HEK293 (cell line): ENCODE data around the gene SMIM32.
A peak's percentile ranks its signal among the peaks of the same experiment; 100 is the strongest.

Experiments
- CTCF ChIA-PET: fragments of 350-600 bp; formaldehyde crosslinking; extraction: SDS; loops from one replicate; lab custom pipeline; 2021; ENCODE audit warnings: antibody characterized with exemption; lab: Yijun Ruan, JAX
- POLR2A ChIA-PET: fragments of 300-600 bp; formaldehyde crosslinking; extraction: SDS; loops from one replicate; lab custom pipeline; 2020; ENCODE audit warnings: antibody characterized with exemption, inconsistent platforms; lab: Yijun Ruan, JAX
- H3K27ac ChIP-seq: fragments of 200-500 bp; sonication (Bioruptor generic); 2 replicates; pipeline ENCODE4 v1.5.1; 2014; ENCODE audit warnings: low read depth, low read length, control low read depth, inconsistent platforms; ENCODE audit errors: extremely low read depth
- H3K36me3 ChIP-seq, 2 experiments: fragments of 200-500 bp in 1 of 2; sonication (Bioruptor generic) in 1 of 2; 1 replicate in 1 of 2; 2 replicates in 1 of 2; pipeline ENCODE4 v1.5.1; 2014 to 2017; ENCODE audit warnings: inconsistent platforms in 2 of 2, low read length in 2 of 2; ENCODE audit not compliant: control insufficient read depth in 2 of 2, insufficient read depth in 1 of 2
- H3K4me1 ChIP-seq: fragments of 200-500 bp; sonication (Bioruptor generic); 2 replicates; pipeline ENCODE4 v1.5.1; 2014; ENCODE audit warnings: mild to moderate bottlenecking, low read length, inconsistent platforms; ENCODE audit not compliant: control insufficient read depth, insufficient read depth
- H3K4me3 ChIP-seq: 2 replicates; pipeline ENCODE4 v1.5.1; 2011; ENCODE audit warnings: low read depth, mild to moderate bottlenecking, control low read depth, low read length, moderate library complexity
- H3K9me3 ChIP-seq: fragments of 200-500 bp; sonication (Bioruptor generic); 2 replicates; pipeline ENCODE4 v1.5.1; 2014; ENCODE audit warnings: low read depth, low read length, inconsistent platforms; ENCODE audit not compliant: control insufficient read depth, insufficient read depth
- FEZF1 ChIP-seq: fragments of 450-650 bp; formaldehyde crosslinking; IDR thresholded peaks from 2 replicates; pipeline ENCODE4 v1.5.1; 2016; ENCODE audit warnings: missing biosample characterization, missing genetic modification characterization
- GLIS1 ChIP-seq: fragments of 450-650 bp; formaldehyde crosslinking; IDR thresholded peaks from 2 replicates; pipeline ENCODE4 v1.5.1; 2016; ENCODE audit warnings: missing biosample characterization, missing genetic modification characterization
- GLIS2 ChIP-seq: fragments of 450-650 bp; formaldehyde crosslinking; IDR thresholded peaks from 2 replicates; pipeline ENCODE4 v1.5.1; 2016; ENCODE audit warnings: missing biosample characterization, missing genetic modification characterization
- HOXC10 ChIP-seq: sonication (generic); formaldehyde crosslinking; IDR thresholded peaks from 2 replicates; pipeline ENCODE4 v1.8.1; 2023; ENCODE audit warnings: mild to moderate bottlenecking, missing genetic modification reagents
- RBAK ChIP-seq: fragments of 450-650 bp; formaldehyde crosslinking; IDR thresholded peaks from 2 replicates; pipeline ENCODE4 v1.5.1; 2016; ENCODE audit warnings: missing biosample characterization, missing genetic modification characterization
- SP7 ChIP-seq: fragments of 450-650 bp; formaldehyde crosslinking; IDR thresholded peaks from 2 replicates; pipeline ENCODE4 v1.5.1; 2016; ENCODE audit warnings: missing biosample characterization, missing genetic modification characterization
- ZFHX2 ChIP-seq: fragments of 450-650 bp; formaldehyde crosslinking; conservative IDR thresholded peaks from 2 replicates; pipeline ENCODE4 v1.5.1; 2016; ENCODE audit warnings: missing biosample characterization, missing genetic modification characterization
- ZFP3 ChIP-seq: fragments of 450-650 bp; formaldehyde crosslinking; IDR thresholded peaks from 2 replicates; pipeline ENCODE4 v1.5.1; 2016; ENCODE audit warnings: low read depth, missing biosample characterization, missing genetic modification characterization
- ZIC2 ChIP-seq: fragments of 450-650 bp; formaldehyde crosslinking; IDR thresholded peaks from 2 replicates; pipeline ENCODE4 v1.5.1; 2016; ENCODE audit warnings: missing biosample characterization, missing genetic modification characterization
- ZNF221 ChIP-seq: fragments of 450-650 bp; formaldehyde crosslinking; IDR thresholded peaks from 2 replicates; pipeline ENCODE4 v1.5.1; 2017; ENCODE audit warnings: missing biosample characterization, missing genetic modification characterization, borderline replicate concordance
- ZNF266 ChIP-seq: fragments of 450-650 bp; formaldehyde crosslinking; IDR thresholded peaks from 2 replicates; pipeline ENCODE4 v1.5.1; 2016; ENCODE audit warnings: missing biosample characterization, missing genetic modification characterization, low read depth
- ZNF529 ChIP-seq: fragments of 450-650 bp; formaldehyde crosslinking; IDR thresholded peaks from 2 replicates; pipeline ENCODE4 v1.5.1; 2017; ENCODE audit warnings: missing genetic modification characterization, missing biosample characterization; ENCODE audit not compliant: insufficient replicate concordance
- ZNF561 ChIP-seq: fragments of 450-650 bp; IDR thresholded peaks from 2 replicates; pipeline ENCODE4 v1.5.1; 2018; ENCODE audit warnings: missing biosample characterization, missing genetic modification characterization, borderline replicate concordance
- ZNF600 ChIP-seq: fragments of 450-650 bp; formaldehyde crosslinking; IDR thresholded peaks from 2 replicates; pipeline ENCODE4 v1.5.1; 2016; ENCODE audit warnings: missing biosample characterization, missing genetic modification characterization
- ZNF624 ChIP-seq: fragments of 450-650 bp; formaldehyde crosslinking; IDR thresholded peaks from 2 replicates; pipeline ENCODE4 v1.5.1; 2017; ENCODE audit warnings: missing biosample characterization, missing genetic modification characterization
- ZNF791 ChIP-seq: fragments of 450-650 bp; formaldehyde crosslinking; IDR thresholded peaks from 2 replicates; pipeline ENCODE4 v1.5.1; 2016; ENCODE audit warnings: missing biosample characterization, missing genetic modification characterization
- ZNF843 ChIP-seq: fragments of 450-650 bp; formaldehyde crosslinking; IDR thresholded peaks from 2 replicates; pipeline ENCODE4 v1.5.1; 2016; ENCODE audit warnings: missing biosample characterization, missing genetic modification characterization
- TF ChIP-seq, protein P1 (sequence below): fragments of 450-650 bp; formaldehyde crosslinking; optimal IDR thresholded peaks from 2 replicates; pipeline ENCODE3; 2016; ENCODE audit warnings: missing biosample characterization, mild to moderate bottlenecking, missing genetic modification characterization
- TF ChIP-seq, protein P2 (sequence below): fragments of 450-650 bp; formaldehyde crosslinking; IDR thresholded peaks from 2 replicates; pipeline ENCODE4 v1.5.1; 2016; ENCODE audit warnings: missing biosample characterization, missing genetic modification characterization, low read depth
- TF ChIP-seq, protein P3 (sequence below): fragments of 450-650 bp; formaldehyde crosslinking; IDR thresholded peaks from 2 replicates; pipeline ENCODE4 v1.5.1; 2016; ENCODE audit warnings: missing biosample characterization, missing genetic modification characterization
- TF ChIP-seq, protein P4 (sequence below): fragments of 450-650 bp; formaldehyde crosslinking; IDR thresholded peaks from 2 replicates; pipeline ENCODE4 v1.5.1; 2016; ENCODE audit warnings: missing biosample characterization, missing genetic modification characterization
- TF ChIP-seq, protein P5 (sequence below): fragments of 450-650 bp; formaldehyde crosslinking; IDR thresholded peaks from 2 replicates; pipeline ENCODE4 v1.5.1; 2017; ENCODE audit warnings: missing biosample characterization, missing genetic modification characterization
- TF ChIP-seq, protein P6 (sequence below): fragments of 450-650 bp; formaldehyde crosslinking; IDR thresholded peaks from 2 replicates; pipeline ENCODE4 v1.5.1; 2016; ENCODE audit warnings: missing biosample characterization, missing genetic modification characterization

SMIM32 gene

DNA sequence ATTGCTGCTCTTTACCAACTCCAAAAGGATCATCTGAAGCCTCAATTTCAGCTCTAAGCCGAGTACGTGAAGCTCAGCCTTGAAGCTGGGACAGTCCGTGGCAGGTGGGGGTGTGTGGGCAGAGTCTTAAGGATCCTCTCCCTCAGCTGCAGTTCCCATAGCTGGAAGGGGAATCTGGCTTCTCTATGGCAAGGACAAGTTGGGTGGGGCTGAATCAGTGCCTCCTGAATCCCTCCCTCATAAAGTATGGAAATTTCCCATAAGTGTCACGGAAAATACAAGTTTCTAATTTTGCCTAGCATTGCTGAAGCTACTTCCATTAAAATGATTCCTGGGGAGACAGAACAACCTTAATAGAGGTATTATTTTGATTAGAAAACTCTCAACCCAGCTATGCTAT lies 47.9 kb upstream of the SMIM32 start:
- no peaks in the 10 kb centered on the region for H3K4me1 ChIP-seq
- no peak overlapping the region for H3K27ac ChIP-seq
- POLR2A ChIA-PET: no interaction called here
- TF ChIP-seq, protein P1, sequence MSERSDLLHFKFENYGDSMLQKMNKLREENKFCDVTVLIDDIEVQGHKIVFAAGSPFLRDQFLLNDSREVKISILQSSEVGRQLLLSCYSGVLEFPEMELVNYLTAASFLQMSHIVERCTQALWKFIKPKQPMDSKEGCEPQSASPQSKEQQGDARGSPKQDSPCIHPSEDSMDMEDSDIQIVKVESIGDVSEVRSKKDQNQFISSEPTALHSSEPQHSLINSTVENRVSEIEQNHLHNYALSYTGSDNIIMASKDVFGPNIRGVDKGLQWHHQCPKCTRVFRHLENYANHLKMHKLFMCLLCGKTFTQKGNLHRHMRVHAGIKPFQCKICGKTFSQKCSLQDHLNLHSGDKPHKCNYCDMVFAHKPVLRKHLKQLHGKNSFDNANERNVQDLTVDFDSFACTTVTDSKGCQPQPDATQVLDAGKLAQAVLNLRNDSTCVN (tag by site-specific recombination): no peak
- TF ChIP-seq, protein P2, sequence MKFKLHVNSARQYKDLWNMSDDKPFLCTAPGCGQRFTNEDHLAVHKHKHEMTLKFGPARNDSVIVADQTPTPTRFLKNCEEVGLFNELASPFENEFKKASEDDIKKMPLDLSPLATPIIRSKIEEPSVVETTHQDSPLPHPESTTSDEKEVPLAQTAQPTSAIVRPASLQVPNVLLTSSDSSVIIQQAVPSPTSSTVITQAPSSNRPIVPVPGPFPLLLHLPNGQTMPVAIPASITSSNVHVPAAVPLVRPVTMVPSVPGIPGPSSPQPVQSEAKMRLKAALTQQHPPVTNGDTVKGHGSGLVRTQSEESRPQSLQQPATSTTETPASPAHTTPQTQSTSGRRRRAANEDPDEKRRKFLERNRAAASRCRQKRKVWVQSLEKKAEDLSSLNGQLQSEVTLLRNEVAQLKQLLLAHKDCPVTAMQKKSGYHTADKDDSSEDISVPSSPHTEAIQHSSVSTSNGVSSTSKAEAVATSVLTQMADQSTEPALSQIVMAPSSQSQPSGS: no peak
- TF ChIP-seq, all 188 proteins: peak for 0
- CTCF ChIA-PET: interaction anchor here (0.5 to 3.4 kb wide), 3 partner anchors 9 to 462 kb away, joined by 3 to 24 read pairs (median 3); no protein-coding TSS in a partner anchor
- Histone ChIP-seq H3K4me3 (no peak overlapping the region), H3K36me3 (no peaks in the 10 kb centered on the region), H3K9me3 (no peaks in the 10 kb centered on the region)

DNA sequence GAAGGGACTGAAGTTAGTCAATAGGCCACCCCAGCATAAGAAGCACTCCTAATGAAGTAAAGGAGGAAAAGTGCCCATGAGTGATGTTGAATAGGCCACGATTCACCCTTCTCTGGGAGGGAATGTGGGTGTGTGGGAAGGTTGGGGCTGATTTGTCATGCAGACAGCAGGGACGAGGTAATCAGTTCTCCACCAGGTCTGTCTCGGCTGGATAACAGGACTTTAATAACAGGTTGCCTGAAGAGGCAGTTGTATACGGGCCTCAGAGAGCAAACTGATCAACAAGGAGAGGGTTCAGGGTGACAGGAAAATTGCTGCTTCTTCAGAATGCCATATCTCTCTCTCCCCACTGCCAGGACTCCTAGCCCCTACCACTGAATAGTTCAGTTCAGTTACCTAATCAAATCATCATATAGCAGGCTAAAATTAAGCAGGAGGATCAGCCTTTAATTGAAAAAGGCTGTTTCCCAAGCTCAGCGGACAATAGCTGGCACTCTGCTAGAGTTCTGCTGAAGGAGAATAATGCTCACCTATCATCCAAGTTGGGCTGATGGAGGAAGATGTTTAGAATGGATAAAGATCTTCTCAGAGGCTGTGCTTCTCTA lies 43.6 kb upstream of the SMIM32 start:
- H3K4me3 ChIP-seq: no peak overlapping the region
- H3K4me1 ChIP-seq: no peaks in the 10 kb centered on the region
- POLR2A ChIA-PET: no interaction called here
- CTCF ChIA-PET: interaction anchor here (0.7 to 1.2 kb wide), 2 partner anchors 13 to 62 kb away, joined by 3 to 4 read pairs; no protein-coding TSS in a partner anchor
- TF ChIP-seq HOXC10 (CRISPR knock-in tag) (no peak), ZNF624 (tag by site-specific recombination) (no peak), ZNF791 (tag by site-specific recombination) (no peak), ZNF600 (tag by site-specific recombination) (peak; percentile 83), ZFHX2 (peak; percentile 49), ZFP3 (tag by site-specific recombination) (no peak), ZNF561 (tag by site-specific recombination) (no peak), SP7 (tag by site-specific recombination) (peak; percentile 97), ZNF266 (tag by site-specific recombination) (no peak), ZNF221 (tag by site-specific recombination) (no peak), ZIC2 (tag by site-specific recombination) (no peak), GLIS2 (tag by site-specific recombination) (no peak), GLIS1 (tag by site-specific recombination) (no peak), FEZF1 (tag by site-specific recombination) (no peak), RBAK (no peak), ZNF529 (tag by site-specific recombination) (no peak), ZNF843 (tag by site-specific recombination) (no peak)
- TF ChIP-seq, protein P3, sequence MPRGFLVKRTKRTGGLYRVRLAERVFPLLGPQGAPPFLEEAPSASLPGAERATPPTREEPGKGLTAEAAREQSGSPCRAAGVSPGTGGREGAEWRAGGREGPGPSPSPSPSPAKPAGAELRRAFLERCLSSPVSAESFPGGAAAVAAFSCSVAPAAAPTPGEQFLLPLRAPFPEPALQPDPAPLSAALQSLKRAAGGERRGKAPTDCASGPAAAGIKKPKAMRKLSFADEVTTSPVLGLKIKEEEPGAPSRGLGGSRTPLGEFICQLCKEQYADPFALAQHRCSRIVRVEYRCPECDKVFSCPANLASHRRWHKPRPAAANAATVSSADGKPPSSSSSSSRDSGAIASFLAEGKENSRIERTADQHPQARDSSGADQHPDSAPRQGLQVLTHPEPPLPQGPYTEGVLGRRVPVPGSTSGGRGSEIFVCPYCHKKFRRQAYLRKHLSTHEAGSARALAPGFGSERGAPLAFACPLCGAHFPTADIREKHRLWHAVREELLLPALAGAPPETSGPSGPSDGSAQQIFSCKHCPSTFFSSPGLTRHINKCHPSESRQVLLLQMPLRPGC (tag by site-specific recombination): no peak
- TF ChIP-seq, protein P4, sequence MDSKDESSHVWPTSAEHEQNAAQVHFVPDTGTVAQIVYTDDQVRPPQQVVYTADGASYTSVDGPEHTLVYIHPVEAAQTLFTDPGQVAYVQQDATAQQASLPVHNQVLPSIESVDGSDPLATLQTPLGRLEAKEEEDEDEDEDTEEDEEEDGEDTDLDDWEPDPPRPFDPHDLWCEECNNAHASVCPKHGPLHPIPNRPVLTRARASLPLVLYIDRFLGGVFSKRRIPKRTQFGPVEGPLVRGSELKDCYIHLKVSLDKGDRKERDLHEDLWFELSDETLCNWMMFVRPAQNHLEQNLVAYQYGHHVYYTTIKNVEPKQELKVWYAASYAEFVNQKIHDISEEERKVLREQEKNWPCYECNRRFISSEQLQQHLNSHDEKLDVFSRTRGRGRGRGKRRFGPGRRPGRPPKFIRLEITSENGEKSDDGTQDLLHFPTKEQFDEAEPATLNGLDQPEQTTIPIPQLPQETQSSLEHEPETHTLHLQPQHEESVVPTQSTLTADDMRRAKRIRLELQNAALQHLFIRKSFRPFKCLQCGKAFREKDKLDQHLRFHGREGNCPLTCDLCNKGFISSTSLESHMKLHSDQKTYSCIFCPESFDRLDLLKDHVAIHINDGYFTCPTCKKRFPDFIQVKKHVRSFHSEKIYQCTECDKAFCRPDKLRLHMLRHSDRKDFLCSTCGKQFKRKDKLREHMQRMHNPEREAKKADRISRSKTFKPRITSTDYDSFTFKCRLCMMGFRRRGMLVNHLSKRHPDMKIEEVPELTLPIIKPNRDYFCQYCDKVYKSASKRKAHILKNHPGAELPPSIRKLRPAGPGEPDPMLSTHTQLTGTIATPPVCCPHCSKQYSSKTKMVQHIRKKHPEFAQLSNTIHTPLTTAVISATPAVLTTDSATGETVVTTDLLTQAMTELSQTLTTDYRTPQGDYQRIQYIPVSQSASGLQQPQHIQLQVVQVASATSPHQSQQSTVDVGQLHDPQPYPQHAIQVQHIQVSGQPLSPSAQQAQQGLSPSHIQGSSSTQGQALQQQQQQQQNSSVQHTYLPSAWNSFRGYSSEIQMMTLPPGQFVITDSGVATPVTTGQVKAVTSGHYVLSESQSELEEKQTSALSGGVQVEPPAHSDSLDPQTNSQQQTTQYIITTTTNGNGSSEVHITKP (tag by site-specific recombination): no peak
- TF ChIP-seq, protein P5, sequence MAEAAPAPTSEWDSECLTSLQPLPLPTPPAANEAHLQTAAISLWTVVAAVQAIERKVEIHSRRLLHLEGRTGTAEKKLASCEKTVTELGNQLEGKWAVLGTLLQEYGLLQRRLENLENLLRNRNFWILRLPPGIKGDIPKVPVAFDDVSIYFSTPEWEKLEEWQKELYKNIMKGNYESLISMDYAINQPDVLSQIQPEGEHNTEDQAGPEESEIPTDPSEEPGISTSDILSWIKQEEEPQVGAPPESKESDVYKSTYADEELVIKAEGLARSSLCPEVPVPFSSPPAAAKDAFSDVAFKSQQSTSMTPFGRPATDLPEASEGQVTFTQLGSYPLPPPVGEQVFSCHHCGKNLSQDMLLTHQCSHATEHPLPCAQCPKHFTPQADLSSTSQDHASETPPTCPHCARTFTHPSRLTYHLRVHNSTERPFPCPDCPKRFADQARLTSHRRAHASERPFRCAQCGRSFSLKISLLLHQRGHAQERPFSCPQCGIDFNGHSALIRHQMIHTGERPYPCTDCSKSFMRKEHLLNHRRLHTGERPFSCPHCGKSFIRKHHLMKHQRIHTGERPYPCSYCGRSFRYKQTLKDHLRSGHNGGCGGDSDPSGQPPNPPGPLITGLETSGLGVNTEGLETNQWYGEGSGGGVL (tag by site-specific recombination): 0 out of 2 replicates have a peak, but pooled peaks have one; percentile 11
- TF ChIP-seq, protein P6, sequence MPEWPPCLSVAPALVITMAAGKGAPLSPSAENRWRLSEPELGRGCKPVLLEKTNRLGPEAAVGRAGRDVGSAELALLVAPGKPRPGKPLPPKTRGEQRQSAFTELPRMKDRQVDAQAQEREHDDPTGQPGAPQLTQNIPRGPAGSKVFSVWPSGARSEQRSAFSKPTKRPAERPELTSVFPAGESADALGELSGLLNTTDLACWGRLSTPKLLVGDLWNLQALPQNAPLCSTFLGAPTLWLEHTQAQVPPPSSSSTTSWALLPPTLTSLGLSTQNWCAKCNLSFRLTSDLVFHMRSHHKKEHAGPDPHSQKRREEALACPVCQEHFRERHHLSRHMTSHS: no peak
- H3K36me3 ChIP-seq: no peaks in the 10 kb centered on the region
- H3K27ac ChIP-seq: no peak overlapping the region
- no peaks in the 10 kb centered on the region for H3K9me3 ChIP-seq
